ENCODE results near the gene EGLN2. TPM values are rescaled to one million over a fixed set of nuclear protein-coding genes. Genes with fewer than 3 reads are reported as not detected.
"Not testable (repeated sequence)": the region's sequence is repeated elsewhere in the genome, so short reads cannot be mapped to it uniquely, and the experiment has no call there.

The EGLN2 gene
- polyA plus RNA-seq, 3 donors = 60.1 to 80.5 (median 74.4) TPM

DNA sequence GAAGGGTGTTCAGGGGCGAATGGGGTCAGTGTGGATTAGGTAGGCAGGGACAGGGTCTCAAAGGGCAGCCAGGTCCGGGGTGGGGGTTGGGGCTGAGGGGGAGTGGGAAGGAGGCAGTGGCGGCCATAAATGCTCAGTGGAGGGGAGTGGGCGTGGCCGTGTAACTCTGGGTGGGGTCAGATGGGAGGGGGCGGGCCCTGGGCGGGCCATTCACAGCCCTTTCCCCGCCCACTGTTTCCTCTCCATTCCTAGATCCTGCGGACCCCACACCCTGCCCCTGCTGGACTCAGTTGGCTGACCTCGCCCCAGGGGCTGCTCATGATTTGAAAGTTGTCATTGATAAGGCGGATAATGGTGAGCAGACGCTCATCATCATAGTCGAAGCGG lies 27.3 kb downstream of the EGLN2 start:
- not testable (repeated sequence) for DNase-seq (ENCODE audit: extremely low read depth in 1 of 11, low read depth in 9 of 11, low spot score in 4 of 11)

GRCh38 chr19:40826699-40827385 lies 27.9 kb downstream of the EGLN2 start:
- DNase-seq (ENCODE audit: extremely low read depth in 1 of 11, low read depth in 9 of 11, low spot score in 4 of 11) = not testable (repeated sequence)

GRCh38 chr19:40827386-40828247 lies 28.6 kb downstream of the EGLN2 start:
- no peak for DNase-seq (ENCODE audit: extremely low read depth in 1 of 11, low read depth in 9 of 11, low spot score in 4 of 11)

DNA sequence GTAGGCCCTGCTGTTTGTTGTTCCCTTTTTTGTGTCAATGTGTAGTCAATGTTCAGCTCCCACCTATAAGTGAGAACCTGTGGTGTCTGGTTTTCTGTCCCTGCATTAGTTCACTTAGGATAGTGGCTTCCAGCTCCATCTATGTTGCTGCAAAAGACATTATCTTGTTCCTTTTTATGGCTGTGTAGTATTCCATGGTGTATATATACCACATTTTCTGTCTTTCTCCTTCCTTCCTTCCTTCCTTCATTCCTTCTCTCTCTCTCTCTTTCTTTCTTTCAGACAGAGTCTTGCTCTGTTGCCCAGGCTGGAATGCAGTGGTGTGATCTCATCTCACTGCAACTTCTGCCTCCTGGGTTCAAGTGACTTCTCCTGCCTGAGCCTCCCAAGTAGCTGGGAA lies 30.2 kb downstream of the EGLN2 start:
- no peak for DNase-seq (ENCODE audit: extremely low read depth in 1 of 11, low read depth in 9 of 11, low spot score in 4 of 11)

DNA sequence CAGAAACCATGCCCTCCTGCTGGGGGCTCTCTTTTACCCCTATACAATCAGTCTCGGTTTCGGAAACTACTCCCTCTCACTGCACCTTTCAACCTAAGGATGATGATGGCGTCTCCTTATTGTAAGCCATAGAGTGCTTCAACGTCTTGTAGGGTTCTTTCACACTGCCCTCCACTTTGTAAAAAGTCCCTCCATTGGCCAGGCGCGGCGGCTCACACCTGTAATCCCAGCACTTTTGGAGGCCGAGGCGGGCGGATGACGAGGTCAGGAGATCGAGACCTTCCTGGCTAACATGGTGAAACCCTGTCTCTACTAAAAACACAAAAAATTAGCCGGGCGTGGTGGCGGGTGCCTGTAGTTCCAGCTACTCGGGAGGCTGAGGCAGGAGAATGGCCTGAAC lies 31.8 kb downstream of the EGLN2 start:
- DNase-seq (ENCODE audit: extremely low read depth in 1 of 11, low read depth in 9 of 11, low spot score in 4 of 11) = not testable (repeated sequence)

GRCh38 chr19:40831502-40832430 lies 32.8 kb downstream of the EGLN2 start:
- no peak for DNase-seq (ENCODE audit: extremely low read depth in 1 of 11, low read depth in 9 of 11, low spot score in 4 of 11)

GRCh38 chr19:40832431-40832790 lies 33.4 kb downstream of the EGLN2 start:
- not testable (repeated sequence) for DNase-seq (ENCODE audit: extremely low read depth in 1 of 11, low read depth in 9 of 11, low spot score in 4 of 11)

GRCh38 chr19:40833728-40834533 lies 34.9 kb downstream of the EGLN2 start:
- DNase-seq (ENCODE audit: extremely low read depth in 1 of 11, low read depth in 9 of 11, low spot score in 4 of 11) = not testable (repeated sequence)

DNA sequence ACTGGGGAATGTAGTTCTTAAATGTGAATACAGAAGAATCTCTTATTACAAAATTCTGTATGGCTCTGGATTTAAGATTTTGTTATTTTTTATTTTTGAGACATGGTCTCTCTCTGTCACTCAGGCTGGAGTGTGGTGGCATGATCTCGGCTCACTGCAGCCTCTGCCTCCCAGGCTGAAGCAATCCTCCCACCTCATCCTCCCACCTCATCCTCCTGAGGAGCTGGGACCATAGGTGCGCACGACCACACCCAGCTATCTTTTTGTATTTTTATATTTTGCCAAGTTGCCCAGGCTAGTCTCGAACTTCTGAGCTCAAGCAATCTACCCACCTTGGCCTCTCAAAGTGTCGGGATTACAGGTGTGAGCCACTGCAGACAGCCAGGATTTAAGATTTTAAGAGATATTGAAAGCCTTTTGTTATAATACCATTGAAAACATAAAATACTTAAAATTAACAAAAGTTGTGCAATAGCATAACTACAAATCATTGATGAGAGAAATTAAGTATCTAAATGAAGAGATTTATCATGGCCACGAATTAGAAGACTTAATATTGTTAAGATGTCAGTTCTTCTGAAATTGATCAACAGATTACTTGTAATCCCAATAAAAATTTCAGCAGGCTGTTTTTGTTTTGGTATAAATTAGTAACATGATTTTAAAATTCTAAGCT lies 37.9 kb downstream of the EGLN2 start:
- DNase-seq (ENCODE audit: extremely low read depth in 1 of 11, low read depth in 9 of 11, low spot score in 4 of 11) = no peak

DNA sequence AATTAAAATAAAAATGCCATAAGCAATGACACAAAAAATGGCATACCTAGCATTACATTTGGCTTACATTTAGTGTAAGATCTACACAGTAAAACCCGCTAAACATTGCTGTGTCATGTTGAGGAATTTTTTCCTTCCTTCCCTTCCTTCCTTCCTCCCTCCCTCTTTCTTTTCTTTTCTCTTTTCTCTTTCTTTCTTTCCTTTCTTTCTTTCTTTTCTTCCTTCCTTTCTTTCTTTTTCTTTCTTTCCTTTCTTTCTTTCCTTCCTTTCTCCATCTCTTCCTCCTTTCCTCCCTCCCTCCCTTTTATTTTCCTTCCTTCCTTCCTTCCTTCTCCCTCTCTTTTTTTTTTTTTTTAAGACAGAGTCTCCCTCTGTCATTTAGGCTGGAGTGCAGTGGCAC lies 39.5 kb downstream of the EGLN2 start:
- DNase-seq (ENCODE audit: extremely low read depth in 1 of 11, low read depth in 9 of 11, low spot score in 4 of 11) = not testable (repeated sequence)

GRCh38 chr19:40842012-40842411 lies 43.0 kb downstream of the EGLN2 start:
- not testable (repeated sequence) for DNase-seq (ENCODE audit: extremely low read depth in 1 of 11, low read depth in 9 of 11, low spot score in 4 of 11)

DNA sequence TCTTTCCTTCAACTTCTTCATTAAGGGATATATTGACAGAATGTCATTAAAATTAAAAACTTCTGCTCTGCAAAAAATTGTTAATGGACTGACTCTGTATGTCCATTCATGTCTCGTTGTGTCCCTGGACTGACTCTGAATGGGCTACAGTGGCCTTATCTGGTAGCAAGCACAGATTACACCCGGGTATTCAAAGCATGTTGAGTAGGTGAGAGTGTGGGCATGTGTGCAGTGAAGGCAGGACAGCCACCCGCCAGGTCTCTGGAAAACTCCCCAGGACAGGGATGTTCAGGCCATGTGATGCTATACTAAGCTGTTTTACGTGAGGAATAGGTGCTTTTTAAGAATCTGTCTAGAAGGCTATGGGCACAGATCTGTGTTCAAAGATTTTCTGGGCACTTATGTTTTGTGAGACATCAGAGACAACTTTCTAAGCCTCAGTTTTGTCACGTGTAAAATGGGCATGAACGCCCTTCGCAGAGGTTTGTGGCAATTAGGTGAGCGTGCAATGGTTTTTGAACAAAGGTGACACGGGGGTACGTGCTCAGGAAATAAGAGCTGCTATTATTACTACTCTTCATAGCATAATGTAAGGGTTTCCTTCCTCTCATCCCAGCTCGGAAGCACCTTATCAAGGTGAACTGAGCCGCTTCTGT lies 44.1 kb downstream of the EGLN2 start:
- not testable (repeated sequence) for DNase-seq (ENCODE audit: extremely low read depth in 1 of 11, low read depth in 9 of 11, low spot score in 4 of 11)

GRCh38 chr19:40843653-40844052 lies 44.7 kb downstream of the EGLN2 start:
- DNase-seq (ENCODE audit: extremely low read depth in 1 of 11, low read depth in 9 of 11, low spot score in 4 of 11) = not testable (repeated sequence)

GRCh38 chr19:40846722-40847121 lies 47.7 kb downstream of the EGLN2 start:
- DNase-seq (ENCODE audit: extremely low read depth in 1 of 11, low read depth in 9 of 11, low spot score in 4 of 11) = not testable (repeated sequence)

DNA sequence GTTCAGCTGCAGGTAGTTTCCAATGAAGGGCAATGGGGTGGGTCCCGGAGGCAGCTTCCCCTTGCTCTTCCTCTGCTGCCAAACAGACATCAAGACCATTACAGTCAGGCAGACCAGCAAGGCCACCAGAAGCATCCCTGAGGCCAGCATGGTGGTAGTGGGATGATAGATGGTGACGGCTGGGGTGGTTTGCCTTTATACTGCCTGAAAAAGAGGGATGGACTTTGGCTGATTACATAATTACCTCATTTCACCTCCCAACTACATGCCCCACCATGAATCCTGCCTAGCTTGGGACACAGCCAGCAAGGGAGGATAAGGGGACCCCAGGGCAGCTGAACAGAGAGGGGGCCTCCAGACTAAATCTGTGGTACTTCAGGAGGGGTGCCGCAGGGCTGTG lies 51.3 kb downstream of the EGLN2 start, which contains the start of gene CYP2A6:
CYP2A6 (minus strand) TSS at position 171 of the 400 bp plus-strand sequence; CDS start at position 150, 21 bp downstream.
- DNase-seq (ENCODE audit: extremely low read depth in 1 of 11, low read depth in 9 of 11, low spot score in 4 of 11) = not testable (repeated sequence)

- DNase-seq (ENCODE audit: extremely low read depth in 1 of 11, low read depth in 9 of 11, low spot score in 4 of 11) = not testable (repeated sequence)
Measured at GRCh38 chr19:40852467-40853152, 53.6 kb downstream of the EGLN2 start.

Measured in renal cortex interstitium (tissue), 11 donors.